Fibroblast of pulmonary artery (primary cell): ENCODE results near the gene WNK4.

Experiments used
- DNase-seq: peaks from one replicate; pipeline ENCODE4 v3.0.0-alpha.2; 2010; ENCODE audit warnings: low read depth
- H3K4me3 ChIP-seq: replicated peaks from 2 replicates; pipeline ENCODE4 v1.5.1; 2011; ENCODE audit warnings: low read depth, mild to moderate bottlenecking, control low read depth, low read length, moderate library complexity
- TF ChIP-seq, protein P1 (sequence below): IDR thresholded peaks from 2 replicates; pipeline ENCODE4 v1.5.1; 2011; ENCODE audit warnings: mild to moderate bottlenecking, control low read depth, low read length, inconsistent platforms; ENCODE audit errors: missing control alignments

WNK4 gene

DNA sequence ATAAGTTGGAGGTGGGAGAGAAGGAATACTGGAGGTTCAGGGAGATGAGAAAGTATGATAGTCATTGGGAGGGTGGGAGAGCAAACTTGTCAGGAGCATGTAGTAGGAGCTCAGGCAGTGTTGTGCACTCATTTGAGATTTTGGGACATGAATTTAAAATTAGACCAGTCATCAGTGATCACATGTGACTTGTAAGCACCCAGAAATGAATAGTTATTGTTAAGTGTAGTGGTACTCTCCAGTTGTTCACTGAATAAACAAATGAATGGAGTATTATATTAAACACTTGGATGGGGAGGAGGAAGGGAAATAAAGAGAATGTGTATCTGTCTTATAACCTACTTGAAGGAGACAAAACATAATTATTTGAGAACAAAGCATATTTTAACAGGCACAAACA lies 50.6 kb downstream of the WNK4 start:
- DNase-seq: no peak
- TF ChIP-seq, protein P1, sequence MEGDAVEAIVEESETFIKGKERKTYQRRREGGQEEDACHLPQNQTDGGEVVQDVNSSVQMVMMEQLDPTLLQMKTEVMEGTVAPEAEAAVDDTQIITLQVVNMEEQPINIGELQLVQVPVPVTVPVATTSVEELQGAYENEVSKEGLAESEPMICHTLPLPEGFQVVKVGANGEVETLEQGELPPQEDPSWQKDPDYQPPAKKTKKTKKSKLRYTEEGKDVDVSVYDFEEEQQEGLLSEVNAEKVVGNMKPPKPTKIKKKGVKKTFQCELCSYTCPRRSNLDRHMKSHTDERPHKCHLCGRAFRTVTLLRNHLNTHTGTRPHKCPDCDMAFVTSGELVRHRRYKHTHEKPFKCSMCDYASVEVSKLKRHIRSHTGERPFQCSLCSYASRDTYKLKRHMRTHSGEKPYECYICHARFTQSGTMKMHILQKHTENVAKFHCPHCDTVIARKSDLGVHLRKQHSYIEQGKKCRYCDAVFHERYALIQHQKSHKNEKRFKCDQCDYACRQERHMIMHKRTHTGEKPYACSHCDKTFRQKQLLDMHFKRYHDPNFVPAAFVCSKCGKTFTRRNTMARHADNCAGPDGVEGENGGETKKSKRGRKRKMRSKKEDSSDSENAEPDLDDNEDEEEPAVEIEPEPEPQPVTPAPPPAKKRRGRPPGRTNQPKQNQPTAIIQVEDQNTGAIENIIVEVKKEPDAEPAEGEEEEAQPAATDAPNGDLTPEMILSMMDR: no peak

DNA sequence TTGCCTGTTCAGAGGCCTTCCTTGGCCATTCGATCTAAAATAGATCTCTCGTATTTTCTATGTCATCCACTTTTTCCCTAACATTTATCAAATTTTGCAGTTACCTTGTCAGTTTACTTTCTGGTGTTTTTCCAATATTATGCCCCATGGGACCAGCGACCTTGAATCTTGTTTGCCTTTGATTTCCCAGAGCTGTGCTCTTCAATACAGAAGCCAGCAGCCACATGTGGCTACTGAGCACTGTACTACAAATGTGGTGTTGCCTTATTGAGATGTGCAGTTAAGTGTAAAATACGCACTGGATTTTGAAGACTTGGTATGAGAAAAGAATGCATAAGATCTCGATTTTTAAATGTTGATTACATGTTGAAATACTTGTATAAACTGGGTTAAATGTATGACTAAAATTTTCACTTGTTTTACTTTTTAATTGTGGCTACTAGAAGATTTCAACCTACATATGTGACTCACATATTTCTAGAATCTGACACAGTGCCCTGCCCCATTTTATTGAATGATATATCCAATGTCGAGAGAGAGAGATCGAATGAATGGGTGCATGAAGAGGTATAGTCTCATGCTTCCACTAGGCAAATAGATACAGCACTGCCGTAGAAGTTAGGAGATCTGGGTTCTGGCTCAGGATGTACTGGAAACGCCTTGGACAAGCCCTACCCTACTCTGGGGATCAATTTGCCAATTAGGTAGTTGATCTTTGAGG lies 52.0 kb downstream of the WNK4 start:
- peak overlapping the region; percentile 99 for H3K4me3 ChIP-seq
- TF ChIP-seq, protein P1: no peak
- DNase-seq: no peak

More for the DNA sequence above, 50.6 kb downstream of the WNK4 start:
- no peak overlapping the region for H3K4me3 ChIP-seq

DNA sequence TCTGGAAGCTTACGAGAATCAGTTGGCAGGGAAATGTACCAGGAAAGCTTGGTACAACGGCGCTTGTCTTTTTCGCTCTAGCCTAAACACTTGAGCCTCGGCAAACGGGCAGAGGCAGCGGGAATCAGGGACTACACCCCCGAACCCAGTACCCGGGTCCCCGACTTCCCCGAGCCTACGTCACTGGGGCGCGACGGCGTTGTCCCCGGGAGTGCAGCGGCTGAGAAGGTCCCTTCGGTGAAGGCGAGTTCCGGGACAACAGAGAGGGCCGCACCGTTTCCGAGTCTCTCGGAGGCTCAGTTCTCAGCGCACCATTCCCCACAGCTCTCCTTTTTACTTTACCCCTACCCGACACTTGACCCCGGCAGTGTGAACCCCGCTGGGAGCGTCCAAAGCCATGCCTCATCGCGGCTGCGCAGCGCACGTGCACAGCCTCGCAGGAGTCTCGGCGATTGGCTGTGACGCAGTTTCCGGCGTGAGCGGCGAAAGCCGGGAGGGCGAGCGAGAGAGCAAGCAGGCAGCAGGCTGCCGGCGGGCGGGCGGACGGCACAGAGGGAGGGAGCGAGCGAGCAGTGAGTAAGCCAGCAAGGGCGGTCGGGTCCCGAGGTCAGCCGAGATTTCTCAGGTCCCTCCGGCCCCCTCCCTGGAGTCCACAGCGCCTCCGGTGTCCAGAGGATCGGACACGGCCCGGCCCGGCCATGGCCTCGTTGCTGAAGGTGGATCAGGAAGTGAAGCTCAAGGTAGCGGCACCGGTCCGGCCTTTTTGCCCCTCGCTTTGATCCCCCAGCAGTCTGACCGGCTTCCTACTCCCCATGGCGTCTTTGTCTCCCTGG lies 52.7 kb downstream of the WNK4 start, which contains the start of gene PSME3:
TSS of gene PSME3 (plus strand) at position 464 of the 833 bp plus-strand sequence. CDS start at position 699, 235 bp downstream.
- TF ChIP-seq, protein P1: no peak
- H3K4me3 ChIP-seq: peak within 1 kb of the TSS; percentile 99

DNA sequence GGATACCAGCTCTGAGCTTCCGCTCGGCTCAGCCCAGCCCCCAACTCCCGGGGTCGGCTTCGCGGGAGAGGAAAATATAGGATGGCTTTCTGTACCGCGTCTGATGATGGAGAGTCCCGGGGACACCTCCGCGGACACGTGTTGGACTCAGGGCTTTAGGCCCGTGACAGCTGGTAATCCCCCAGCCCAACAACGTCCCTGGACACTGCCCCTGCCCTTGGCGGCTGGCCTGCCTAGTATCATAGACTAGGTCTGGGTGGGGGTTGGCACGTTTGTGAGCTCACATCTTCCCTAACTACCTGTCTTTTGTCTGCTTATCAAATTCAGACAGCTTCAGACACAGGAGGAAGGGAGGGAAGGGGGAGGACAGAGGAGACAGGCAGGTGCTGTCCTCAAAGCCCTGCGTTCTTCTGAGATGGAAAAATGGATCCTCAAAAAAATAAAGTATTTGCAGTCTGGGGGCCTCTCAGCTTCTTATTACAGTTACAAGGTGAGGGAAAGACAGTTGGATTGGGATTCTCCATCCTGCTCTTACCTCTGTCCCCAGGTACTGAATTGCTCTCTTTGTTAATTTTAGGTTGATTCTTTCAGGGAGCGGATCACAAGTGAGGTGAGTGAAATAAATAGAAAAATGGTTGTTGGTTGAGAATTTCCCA lies 53.5 kb downstream of the WNK4 start:
- TF ChIP-seq, protein P1: no peak
- H3K4me3 ChIP-seq: peak overlapping the region; percentile 99
- no peak for DNase-seq

More for the DNA sequence above, 52.7 kb downstream of the WNK4 start, which contains the start of gene PSME3:
- peak; percentile 85 for DNase-seq

DNA sequence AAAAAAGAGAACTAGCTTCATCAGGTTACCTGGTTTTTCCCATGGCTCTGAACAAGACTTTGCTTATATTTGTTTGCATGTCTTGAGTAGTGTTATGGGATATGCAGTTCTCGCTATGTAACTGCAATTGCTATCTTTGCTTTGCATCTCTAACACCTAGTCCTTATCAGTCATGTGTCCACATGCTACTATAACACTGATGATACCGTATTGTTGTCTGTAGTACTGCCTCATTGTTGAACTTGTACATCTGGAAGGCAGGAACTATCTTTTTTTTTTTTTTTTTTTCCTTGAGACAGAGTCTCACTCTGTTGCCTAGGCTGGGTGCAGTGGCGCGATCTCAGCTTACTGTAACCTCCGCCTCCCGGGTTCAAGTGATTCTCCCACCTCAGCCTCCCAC lies 55.3 kb downstream of the WNK4 start:
- DNase-seq: no peak
- no peak overlapping the region for H3K4me3 ChIP-seq
- TF ChIP-seq, protein P1: no peak

DNA sequence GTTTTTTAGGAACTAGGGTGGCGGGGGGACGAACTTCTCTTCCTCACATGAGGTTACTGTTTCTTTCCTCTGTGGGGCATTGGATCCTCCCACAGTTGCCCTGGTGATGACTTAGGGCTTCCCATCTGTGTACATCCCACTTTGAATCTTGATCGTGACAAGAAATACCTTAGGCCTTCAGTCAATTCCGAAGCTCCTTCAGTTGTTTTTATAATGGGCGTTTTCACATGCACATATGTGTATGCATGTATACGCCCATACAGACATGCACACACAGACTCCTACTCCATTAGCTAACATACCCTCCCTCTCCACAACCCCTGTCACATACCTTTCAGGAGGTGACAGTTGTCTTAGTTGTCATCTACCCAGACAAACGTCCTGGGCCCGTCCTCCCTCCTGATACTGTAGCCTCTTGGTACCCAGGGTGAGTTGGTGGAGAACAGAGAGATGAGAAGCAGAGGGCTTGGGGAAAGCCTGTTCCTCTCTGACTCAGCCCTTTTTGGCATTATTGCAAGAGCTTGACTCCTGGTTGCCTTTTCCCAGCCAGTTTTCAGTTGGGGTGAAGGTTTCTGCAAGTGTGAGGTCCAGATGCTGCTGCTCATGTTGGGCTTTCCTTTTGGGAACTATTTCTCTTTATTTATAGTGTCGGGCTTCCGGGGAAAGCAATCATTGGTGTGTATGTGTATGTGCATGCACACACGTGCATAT lies 61.7 kb downstream of the WNK4 start:
- TF ChIP-seq, protein P1: no peak
- no peak overlapping the region for H3K4me3 ChIP-seq
- DNase-seq: no peak
